Activated CD4-positive, alpha-beta T cell treated with anti-CD3 and anti-CD28 coated beads, Interleukin-2, Interleukin-6, amounts not matched to agents 100 ng/mL and 50 ng/mL, durations not matched to agents 16 hours and 8 hours (primary cell): ENCODE measurements around the gene KCNS1.
A peak's percentile ranks its signal among the peaks of the same experiment; 100 is the strongest.

ENCODE experiments used
- DNase-seq: peaks from one replicate; pipeline ENCODE4 v3.0.0-alpha.2; 2020

KCNS1 gene

DNA sequence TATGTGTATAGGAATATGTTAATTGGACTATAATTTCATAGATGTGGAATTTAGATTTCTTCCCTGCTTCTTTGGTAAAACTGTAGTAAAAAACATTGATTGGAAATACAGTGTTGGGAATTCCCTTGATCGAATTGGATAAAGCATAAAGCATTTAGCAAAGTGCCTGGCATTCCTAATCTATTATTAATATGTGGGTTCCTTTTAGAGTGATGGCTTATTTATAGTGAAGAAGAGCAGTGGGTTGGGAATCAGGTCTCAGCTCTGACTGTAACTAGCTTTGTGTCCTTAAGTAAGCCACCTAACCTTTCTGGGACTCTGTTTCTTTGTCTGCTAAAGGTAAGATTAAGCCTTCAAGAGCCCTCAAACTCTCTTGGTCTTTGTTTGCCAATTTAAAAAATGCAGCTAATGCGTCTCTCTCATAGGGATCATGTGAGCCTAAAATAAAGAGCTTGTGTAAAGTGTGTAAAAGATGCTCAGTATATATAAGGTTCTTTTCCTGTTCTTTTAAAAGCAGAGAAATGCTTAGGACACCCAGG, 53.3 kb downstream of the KCNS1 start:
- DNase-seq: no peak

DNA sequence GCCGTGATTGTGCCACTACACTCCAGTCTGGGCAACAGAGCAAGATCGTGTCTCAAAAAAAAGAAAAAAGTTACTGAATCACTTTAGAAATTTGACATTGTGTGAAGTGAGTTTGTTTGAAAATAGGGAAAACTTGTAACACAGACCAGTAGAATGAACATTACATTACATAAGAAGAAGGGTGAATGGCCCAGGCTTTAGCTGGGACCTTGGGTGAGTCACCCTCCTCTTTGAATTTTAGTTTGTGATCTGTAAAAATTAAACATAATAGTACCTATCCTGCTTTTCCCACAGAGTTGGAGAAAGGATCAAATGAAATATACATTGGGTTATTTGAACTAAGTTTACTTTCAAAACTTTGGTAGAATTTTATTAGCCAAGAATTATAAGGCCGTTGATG, 56.3 kb downstream of the KCNS1 start:
- DNase-seq: no peak

DNA sequence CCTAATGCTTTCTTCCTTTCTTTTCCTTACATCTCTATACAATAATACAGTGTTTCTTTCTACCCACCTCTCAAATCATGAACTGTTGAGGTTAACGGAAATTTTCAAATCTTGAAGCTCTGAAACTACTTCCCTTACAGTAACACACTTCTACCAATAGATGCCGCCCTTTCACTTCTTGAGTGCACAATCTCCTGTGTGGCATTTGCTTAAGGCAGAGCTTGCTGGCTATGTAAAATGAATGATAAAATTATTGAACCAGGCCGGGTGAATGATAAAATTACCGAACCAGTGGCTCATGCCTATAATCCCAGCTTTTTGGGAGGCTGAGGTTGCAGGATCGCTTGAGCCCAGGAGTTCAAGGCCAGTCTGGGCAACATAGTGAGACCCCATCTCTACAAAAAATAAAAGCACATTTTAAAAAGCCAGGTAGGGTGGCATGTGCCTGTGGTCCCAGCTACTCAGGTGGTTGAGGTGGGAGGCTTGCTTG, 56.8 kb downstream of the KCNS1 start:
- DNase-seq: peak; percentile 80

- no peak for DNase-seq
These were observed 57.9 kb downstream of the KCNS1 start for GRCh38 chr20:45042978-45043377.
